DND-41 (cell line): ENCODE results near the gene COA6.

ENCODE experiments used
- EZH2 ChIP-seq: IDR thresholded peaks from 3 replicates; pipeline ENCODE4 v1.6.1; 2012; ENCODE audit warnings: borderline replicate concordance, low read depth, mild to moderate bottlenecking, moderate library complexity, low read length, inconsistent platforms; ENCODE audit not compliant: severe bottlenecking
- TF ChIP-seq, protein P1 (sequence below): IDR thresholded peaks from 2 replicates; pipeline ENCODE4 v1.5.1; 2012; ENCODE audit warnings: borderline replicate concordance, low read length, moderate library complexity, mild to moderate bottlenecking; ENCODE audit not compliant: poor library complexity, severe bottlenecking; ENCODE audit errors: extremely low read depth

DNA sequence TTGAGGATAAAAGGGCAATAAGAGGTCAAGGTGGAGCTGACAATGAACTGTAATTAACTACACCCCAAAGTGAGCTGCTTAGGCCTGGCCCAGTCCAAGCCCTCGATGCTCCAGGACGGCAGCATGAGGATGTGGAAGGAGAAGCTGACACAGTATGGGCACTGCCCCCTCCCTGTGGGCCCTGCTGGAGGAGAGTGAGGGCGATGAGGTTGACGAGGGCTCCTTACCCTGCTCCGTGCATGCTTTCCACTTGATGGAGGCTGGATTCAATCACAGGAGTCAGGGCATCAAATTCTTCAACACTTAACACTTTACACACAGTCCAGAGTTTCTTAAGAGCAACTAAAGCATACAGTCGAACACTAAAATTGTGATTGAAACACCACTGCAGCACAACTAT is 32.4 kb downstream of the COA6 start:
- TF ChIP-seq, protein P1, sequence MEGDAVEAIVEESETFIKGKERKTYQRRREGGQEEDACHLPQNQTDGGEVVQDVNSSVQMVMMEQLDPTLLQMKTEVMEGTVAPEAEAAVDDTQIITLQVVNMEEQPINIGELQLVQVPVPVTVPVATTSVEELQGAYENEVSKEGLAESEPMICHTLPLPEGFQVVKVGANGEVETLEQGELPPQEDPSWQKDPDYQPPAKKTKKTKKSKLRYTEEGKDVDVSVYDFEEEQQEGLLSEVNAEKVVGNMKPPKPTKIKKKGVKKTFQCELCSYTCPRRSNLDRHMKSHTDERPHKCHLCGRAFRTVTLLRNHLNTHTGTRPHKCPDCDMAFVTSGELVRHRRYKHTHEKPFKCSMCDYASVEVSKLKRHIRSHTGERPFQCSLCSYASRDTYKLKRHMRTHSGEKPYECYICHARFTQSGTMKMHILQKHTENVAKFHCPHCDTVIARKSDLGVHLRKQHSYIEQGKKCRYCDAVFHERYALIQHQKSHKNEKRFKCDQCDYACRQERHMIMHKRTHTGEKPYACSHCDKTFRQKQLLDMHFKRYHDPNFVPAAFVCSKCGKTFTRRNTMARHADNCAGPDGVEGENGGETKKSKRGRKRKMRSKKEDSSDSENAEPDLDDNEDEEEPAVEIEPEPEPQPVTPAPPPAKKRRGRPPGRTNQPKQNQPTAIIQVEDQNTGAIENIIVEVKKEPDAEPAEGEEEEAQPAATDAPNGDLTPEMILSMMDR: no peak
- no peak for TF ChIP-seq EZH2
